ENCODE data around the gene ZSCAN26. TPM values are rescaled to one million over a fixed set of nuclear protein-coding genes. Genes with fewer than 3 reads are reported as not detected.

Gene ZSCAN26
- total and polyA plus RNA-seq, 12 donors: 7.2 to 27.3 (median 18.3) TPM

DNA sequence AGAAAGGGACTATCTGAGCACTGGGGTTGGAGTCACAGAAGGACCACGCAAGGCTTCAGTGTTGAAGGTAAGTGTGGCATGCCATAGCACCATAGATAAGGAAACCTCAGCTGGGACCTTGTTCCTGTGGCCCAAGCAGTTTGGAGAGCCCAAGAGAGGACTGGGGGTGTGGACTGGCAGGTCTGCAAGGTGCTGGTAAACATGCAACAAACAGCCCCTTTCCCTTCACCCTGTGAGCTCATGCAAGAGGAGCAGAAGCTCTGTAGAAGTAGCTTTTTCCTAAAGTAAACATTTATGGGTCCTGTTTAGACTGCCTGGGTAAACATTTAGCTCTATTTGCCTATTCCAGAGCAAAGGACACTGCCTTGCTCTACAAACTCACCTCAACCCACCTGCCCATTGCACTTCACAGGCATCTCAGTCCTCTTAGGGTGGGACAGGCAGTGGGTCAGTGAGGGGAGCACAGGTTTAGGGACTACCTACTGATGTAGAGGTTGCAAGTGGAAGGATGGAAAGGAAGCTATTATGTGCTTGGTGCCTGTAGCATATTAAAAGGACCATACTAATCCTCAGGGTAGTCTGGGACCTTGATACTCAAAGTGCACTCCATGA, 57.0 kb downstream of the ZSCAN26 start:
- peaks cover 0 to 25% (median 0%) of the 10 kb centered on the region in 3 donors for H3K9me3 ChIP-seq (replicated peaks in 1 of 3)

DNA sequence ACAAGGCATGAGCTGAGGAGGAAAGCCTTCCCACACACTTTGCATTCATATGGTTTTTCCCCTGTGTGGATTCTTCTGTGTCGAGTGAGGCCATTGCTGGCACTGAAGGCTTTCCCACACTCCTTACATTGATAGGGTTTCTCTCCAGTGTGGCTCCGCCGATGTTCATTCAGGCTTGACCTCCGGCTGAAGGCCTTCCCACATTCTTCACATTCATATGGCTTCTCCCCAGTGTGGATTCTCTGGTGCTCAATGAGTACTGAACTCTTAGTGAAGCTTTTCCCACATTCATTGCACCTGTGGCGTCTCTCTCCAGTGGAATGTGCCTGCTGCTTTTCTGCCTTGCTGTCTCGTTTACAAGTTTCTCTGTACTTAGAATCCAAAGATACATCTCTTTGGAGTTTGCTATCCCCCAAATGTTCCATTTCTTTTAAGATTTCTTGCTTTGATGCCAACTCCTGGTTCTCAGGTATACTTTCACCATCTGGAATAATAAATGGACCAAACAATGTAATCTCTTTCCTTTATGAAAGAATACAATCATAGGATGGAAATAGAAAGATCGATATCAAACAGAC, 59.5 kb downstream of the ZSCAN26 start:
- 93 to 96% (median 95%) methylated on average over 7 of the region's 7 CpGs for WGBS, 4 donors
- Histone ChIP-seq H3K36me3 (replicated peaks in 1 of 2) (peaks cover 0 to 12% of the 10 kb centered on the region in 2 donors), H3K4me1 (replicated peaks in 1 of 2) (no peaks in the 10 kb centered on the region), H3K9me3 (replicated peaks in 1 of 3) (peaks cover 0 to 25% (median 0%) of the 10 kb centered on the region in 3 donors), H3K27me3 (no peaks in the 10 kb centered on the region), H3K27ac (no peak overlapping the region), H3K4me3 (no peak overlapping the region)
- TF ChIP-seq, protein P1, sequence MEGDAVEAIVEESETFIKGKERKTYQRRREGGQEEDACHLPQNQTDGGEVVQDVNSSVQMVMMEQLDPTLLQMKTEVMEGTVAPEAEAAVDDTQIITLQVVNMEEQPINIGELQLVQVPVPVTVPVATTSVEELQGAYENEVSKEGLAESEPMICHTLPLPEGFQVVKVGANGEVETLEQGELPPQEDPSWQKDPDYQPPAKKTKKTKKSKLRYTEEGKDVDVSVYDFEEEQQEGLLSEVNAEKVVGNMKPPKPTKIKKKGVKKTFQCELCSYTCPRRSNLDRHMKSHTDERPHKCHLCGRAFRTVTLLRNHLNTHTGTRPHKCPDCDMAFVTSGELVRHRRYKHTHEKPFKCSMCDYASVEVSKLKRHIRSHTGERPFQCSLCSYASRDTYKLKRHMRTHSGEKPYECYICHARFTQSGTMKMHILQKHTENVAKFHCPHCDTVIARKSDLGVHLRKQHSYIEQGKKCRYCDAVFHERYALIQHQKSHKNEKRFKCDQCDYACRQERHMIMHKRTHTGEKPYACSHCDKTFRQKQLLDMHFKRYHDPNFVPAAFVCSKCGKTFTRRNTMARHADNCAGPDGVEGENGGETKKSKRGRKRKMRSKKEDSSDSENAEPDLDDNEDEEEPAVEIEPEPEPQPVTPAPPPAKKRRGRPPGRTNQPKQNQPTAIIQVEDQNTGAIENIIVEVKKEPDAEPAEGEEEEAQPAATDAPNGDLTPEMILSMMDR (IDR thresholded peaks at IDR 0.05): no peak
- TF ChIP-seq POLR2A (IDR thresholded peaks at IDR 0.05): no peak
- DNase-seq: no peak
- intact Hi-C loops (cut with DNase I): no loop called here

More for the DNA sequence above, 57.0 kb downstream of the ZSCAN26 start:
- TF ChIP-seq POLR2A (IDR thresholded peaks at IDR 0.05): no peak
- Histone ChIP-seq H3K27me3 (no peaks in the 10 kb centered on the region), H3K36me3 (replicated peaks in 1 of 2) (peaks cover 0 to 12% of the 10 kb centered on the region in 2 donors), H3K4me1 (replicated peaks in 1 of 2) (no peaks in the 10 kb centered on the region), H3K4me3 (no peak overlapping the region), H3K27ac (no peak overlapping the region)
- no peak for DNase-seq
- WGBS, 4 donors: 90 to 100% (median 100%) methylated on average over 1 of the region's 1 CpG
- intact Hi-C loops (cut with DNase I): no loop called here

Small RNAs within 50 kb of the gene (small RNA-seq; reads per million reads assigned to genes)
- 0 reads per million in 2 donors for gene AL021997.1
- gene AL021997.2: 0 reads per million in 2 donors

Other genes with a start within 250 kb of the ZSCAN26 start
- 1 to 10 TPM in 4 of 9 donors, under 1 TPM in 5; 0.56 to 3.9 (median 0.97) TPM for gene ZNF165, start 186.6 kb upstream of the ZSCAN26 start, total RNA-seq
- 1 to 10 TPM in 1 of 3 donors, under 1 TPM in 2; 0.72 to 1.1 (median 0.98) TPM for gene ZNF165, start 186.6 kb upstream of the ZSCAN26 start, polyA plus RNA-seq
- 1 to 10 TPM; 1.8 to 6.9 (median 4.2) TPM for gene ZSCAN16, start 142.5 kb upstream of the ZSCAN26 start, total RNA-seq
- gene ZSCAN16, start 142.5 kb upstream of the ZSCAN26 start, polyA plus RNA-seq: 1 to 10 TPM; 7.9 to 9.6 (median 8.3) TPM
- gene ZKSCAN8, start 125.3 kb upstream of the ZSCAN26 start, total RNA-seq: 10 to 100 TPM; 10.5 to 26.1 (median 20.3) TPM
- gene ZKSCAN8, start 125.3 kb upstream of the ZSCAN26 start, polyA plus RNA-seq: 10 to 100 TPM in 1 of 3 donors, 1 to 10 TPM in 2; 3.5 to 18.9 (median 5.0) TPM
- 10 to 100 TPM in 4 of 9 donors, 1 to 10 TPM in 5; 1.8 to 30.8 (median 9.8) TPM for gene ZSCAN9, start 41.9 kb upstream of the ZSCAN26 start, total RNA-seq
- 10 to 100 TPM; 11.2 to 29.1 (median 19.1) TPM for gene ZSCAN9, start 41.9 kb upstream of the ZSCAN26 start, polyA plus RNA-seq
- 1 to 10 TPM; 1.5 to 7.3 (median 5.1) TPM for gene ZKSCAN4, start 14.9 kb upstream of the ZSCAN26 start, total RNA-seq
- 1 to 10 TPM; 3.6 to 4.3 (median 4.2) TPM for gene ZKSCAN4, start 14.9 kb upstream of the ZSCAN26 start, polyA plus RNA-seq
- gene NKAPL, start 7.8 kb upstream of the ZSCAN26 start, total RNA-seq: 1 to 10 TPM in 6 of 9 donors, under 1 TPM in 2, not detected in 1; 0.37 to 3.4 (median 1.3) TPM
- 1 to 10 TPM; 2.2 to 3.4 (median 2.3) TPM for gene NKAPL, start 7.8 kb upstream of the ZSCAN26 start, polyA plus RNA-seq
- 1 to 10 TPM; 1.1 to 7.8 (median 3.1) TPM for gene PGBD1, start 14.4 kb downstream of the ZSCAN26 start, total RNA-seq
- 1 to 10 TPM; 2.5 to 7.9 (median 4.4) TPM for gene PGBD1, start 14.4 kb downstream of the ZSCAN26 start, polyA plus RNA-seq
- gene ZSCAN31, start 69.0 kb downstream of the ZSCAN26 start, total RNA-seq: 10 to 100 TPM in 4 of 9 donors, 1 to 10 TPM in 5; 2.3 to 13.5 (median 9.3) TPM
- 1 to 10 TPM; 3.7 to 7.9 (median 4.3) TPM for gene ZSCAN31, start 69.0 kb downstream of the ZSCAN26 start, polyA plus RNA-seq
- gene ZKSCAN3, start 82.8 kb downstream of the ZSCAN26 start, total RNA-seq: 10 to 100 TPM in 2 of 9 donors, 1 to 10 TPM in 7; 1.8 to 12.4 (median 6.1) TPM
- gene ZKSCAN3, start 82.8 kb downstream of the ZSCAN26 start, polyA plus RNA-seq: 1 to 10 TPM; 1.4 to 5.5 (median 2.8) TPM
- 10 to 100 TPM in 1 of 9 donors, 1 to 10 TPM in 8; 1.3 to 10.7 (median 4.9) TPM for gene ZSCAN12, start 132.6 kb downstream of the ZSCAN26 start, total RNA-seq
- 1 to 10 TPM; 1.0 to 6.0 (median 1.4) TPM for gene ZSCAN12, start 132.6 kb downstream of the ZSCAN26 start, polyA plus RNA-seq
- 1 to 10 TPM in 8 of 9 donors, under 1 TPM in 1; 0.24 to 8.0 (median 2.8) TPM for gene ZSCAN23, start 176.3 kb downstream of the ZSCAN26 start, total RNA-seq
- 1 to 10 TPM in 2 of 3 donors, under 1 TPM in 1; 0.13 to 1.6 (median 1.5) TPM for gene ZSCAN23, start 176.3 kb downstream of the ZSCAN26 start, polyA plus RNA-seq
- gene GPX6, start 248.7 kb downstream of the ZSCAN26 start, total RNA-seq: not detected
- not detected for gene GPX6, start 248.7 kb downstream of the ZSCAN26 start, polyA plus RNA-seq